OCI-LY1 (cell line): ENCODE data around the gene FGD3.

ENCODE experiments used
- H2AFZ ChIP-seq: fragments of 200-600 bp; sonication (generic), shearing (Covaris generic); 2 replicates; pipeline ENCODE4 v1.6.0; 2014; ENCODE audit warnings: antibody characterized with exemption, mild to moderate bottlenecking, low read length
- H3F3A ChIP-seq: fragments of 200-600 bp; sonication (generic), shearing (Covaris generic); 2 replicates; pipeline ENCODE4 v1.6.0; 2014; ENCODE audit warnings: mild to moderate bottlenecking, antibody characterized with exemption, low read length, moderate library complexity; ENCODE audit not compliant: insufficient read depth
- H3K27ac ChIP-seq: fragments of 200-600 bp; sonication (generic); 2 replicates; pipeline ENCODE4 v1.5.1; 2014; ENCODE audit warnings: low read length, mixed run types, mild to moderate bottlenecking, low read depth; ENCODE audit not compliant: poor library complexity, severe bottlenecking
- H3K27me3 ChIP-seq: fragments of 200-600 bp; sonication (generic); 2 replicates; pipeline ENCODE4 v1.6.0; 2014; ENCODE audit warnings: antibody characterized with exemption, mild to moderate bottlenecking, low read length, moderate library complexity; ENCODE audit not compliant: insufficient read depth
- H3K36me3 ChIP-seq: fragments of 200-600 bp; sonication (generic); 2 replicates; pipeline ENCODE4 v1.6.1; 2014; ENCODE audit warnings: mild to moderate bottlenecking, antibody characterized with exemption, low read length, moderate library complexity, mixed read lengths; ENCODE audit not compliant: insufficient read depth
- H3K4me1 ChIP-seq: fragments of 200-600 bp; sonication (generic); 2 replicates; pipeline ENCODE4 v1.5.1; 2014; ENCODE audit warnings: mild to moderate bottlenecking, low read length, moderate library complexity; ENCODE audit not compliant: insufficient read depth, severe bottlenecking
- H3K4me2 ChIP-seq: fragments of 200-600 bp; sonication (generic), shearing (Covaris generic); 2 replicates; pipeline ENCODE4 v1.6.1; 2014; ENCODE audit warnings: low read length
- H3K4me3 ChIP-seq: fragments of 200-600 bp; sonication (generic); 2 replicates; pipeline ENCODE4 v1.5.1; 2014; ENCODE audit warnings: low read length, low read depth, mild to moderate bottlenecking, mixed read lengths; ENCODE audit not compliant: poor library complexity, severe bottlenecking
- H3K79me2 ChIP-seq: fragments of 200-600 bp; shearing (Covaris generic); 2 replicates; pipeline ENCODE4 v1.6.1; 2016; ENCODE audit warnings: mixed run types, low read length, mixed read lengths; ENCODE audit not compliant: insufficient read depth
- H3K9ac ChIP-seq: fragments of 200-600 bp; sonication (generic), shearing (Covaris generic); 2 replicates; pipeline ENCODE4 v1.6.1; 2014; ENCODE audit warnings: mild to moderate bottlenecking, low read length, mixed read lengths
- H3K9me2 ChIP-seq: fragments of 200-600 bp; sonication (generic), shearing (Covaris generic); 2 replicates; pipeline ENCODE4 v1.6.1; 2014; ENCODE audit warnings: low read depth, mild to moderate bottlenecking, low read length, mixed read lengths
- H3K9me3 ChIP-seq: fragments of 200-600 bp; shearing (Covaris generic); 2 replicates; pipeline ENCODE4 v1.6.1; 2014; ENCODE audit warnings: low read length, mixed read lengths
- H4K20me1 ChIP-seq: fragments of 200-600 bp; sonication (generic), shearing (Covaris generic); 2 replicates; pipeline ENCODE4 v1.6.0; 2016; ENCODE audit warnings: mild to moderate bottlenecking, low read length; ENCODE audit not compliant: insufficient read depth
- CTCF ChIP-seq: fragments of 200-600 bp; sonication (generic), shearing (Covaris generic); IDR thresholded peaks from 2 replicates; pipeline ENCODE4 v1.5.1; 2017; ENCODE audit warnings: mild to moderate bottlenecking, antibody characterized with exemption, low read length, moderate library complexity, mixed read lengths
- EZH2 ChIP-seq: fragments of 200-600 bp; sonication (generic), shearing (Covaris generic); IDR thresholded peaks from 2 replicates; pipeline ENCODE4 v1.8.0; 2017; ENCODE audit warnings: borderline replicate concordance, mixed run types, mild to moderate bottlenecking, antibody characterized with exemption, low read length, moderate library complexity, mixed read lengths

Gene FGD3

GRCh38 chr9:93076101-93076791, 128.9 kb downstream of the FGD3 start:
- no peak overlapping the region for H3K4me3 ChIP-seq
- H3K9ac ChIP-seq, result no peak overlapping the region
- H3K79me2 ChIP-seq, result no peaks in the 10 kb centered on the region
- TF ChIP-seq EZH2 (no peak), CTCF (no peak)
- H3K4me2 ChIP-seq, result no peak overlapping the region
- no peaks in the 10 kb centered on the region for H3K27me3 ChIP-seq
- H3K4me1 ChIP-seq, result peaks cover 30% of the 10 kb centered on the region
- peaks cover 64% of the 10 kb centered on the region for H3K36me3 ChIP-seq
- H3K9me3 ChIP-seq, result no peaks in the 10 kb centered on the region
- no peaks in the 10 kb centered on the region for H3F3A ChIP-seq
- no peaks in the 10 kb centered on the region for H3K9me2 ChIP-seq
- no peaks in the 10 kb centered on the region for H4K20me1 ChIP-seq
- no peak overlapping the region for H2AFZ ChIP-seq
- no peak overlapping the region for H3K27ac ChIP-seq

- TF ChIP-seq EZH2 (no peak), CTCF (no peak)
- H4K20me1 ChIP-seq, result no peaks in the 10 kb centered on the region
- peaks cover 64% of the 10 kb centered on the region for H3K36me3 ChIP-seq
- peaks cover 24% of the 10 kb centered on the region for H3K4me1 ChIP-seq
- H3K27ac ChIP-seq, result no peak overlapping the region
- H3K4me2 ChIP-seq, result no peak overlapping the region
- no peaks in the 10 kb centered on the region for H3K9me2 ChIP-seq
- no peaks in the 10 kb centered on the region for H3K9me3 ChIP-seq
- H3K9ac ChIP-seq, result no peak overlapping the region
- no peaks in the 10 kb centered on the region for H3K27me3 ChIP-seq
- no peaks in the 10 kb centered on the region for H3K79me2 ChIP-seq
- no peaks in the 10 kb centered on the region for H3F3A ChIP-seq
- H2AFZ ChIP-seq, result no peak overlapping the region
- H3K4me3 ChIP-seq, result no peak overlapping the region
Observed at GRCh38 chr9:93076792-93077128, 129.4 kb downstream of the FGD3 start.

DNA sequence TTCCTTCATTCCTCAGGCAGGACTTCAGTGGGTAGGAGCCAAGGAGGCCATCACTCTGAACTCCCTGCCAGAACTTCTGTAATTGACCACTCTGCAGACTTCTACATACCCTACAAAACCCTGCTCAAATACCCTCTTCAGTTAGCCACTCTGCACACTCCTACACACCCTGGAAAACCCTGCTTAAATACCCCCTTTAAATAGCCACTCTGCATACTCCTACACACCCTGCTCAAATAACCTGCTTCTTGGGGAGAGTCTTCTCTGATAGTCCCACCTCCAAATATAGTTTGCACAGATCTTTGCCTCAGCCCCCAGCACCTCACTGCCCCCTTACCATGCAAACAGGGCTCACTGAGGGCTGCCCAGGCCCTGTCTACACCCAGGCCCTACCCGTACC, 130.0 kb downstream of the FGD3 start:
- TF ChIP-seq EZH2 (no peak), CTCF (no peak)
- no peak overlapping the region for H3K4me3 ChIP-seq
- H3K4me2 ChIP-seq, result no peak overlapping the region
- H4K20me1 ChIP-seq, result no peaks in the 10 kb centered on the region
- H3K27ac ChIP-seq, result no peak overlapping the region
- no peak overlapping the region for H3K9ac ChIP-seq
- H3F3A ChIP-seq, result no peaks in the 10 kb centered on the region
- peaks cover 18% of the 10 kb centered on the region for H3K4me1 ChIP-seq
- peaks cover 66% of the 10 kb centered on the region for H3K36me3 ChIP-seq
- H3K9me2 ChIP-seq, result no peaks in the 10 kb centered on the region
- no peaks in the 10 kb centered on the region for H3K79me2 ChIP-seq
- H3K27me3 ChIP-seq, result no peaks in the 10 kb centered on the region
- no peaks in the 10 kb centered on the region for H3K9me3 ChIP-seq
- no peak overlapping the region for H2AFZ ChIP-seq
